Trophoblast cell (in vitro differentiated cells and primary cell): ENCODE data around the gene CHRNG.
A peak's percentile ranks its signal among the peaks of the same experiment; 100 is the strongest.

Experiments
- DNase-seq, 2 donors: peaks; one replicate each; pipeline ENCODE4 v3.0.0-alpha.2; 2016
- H2AFZ ChIP-seq: 2 replicates; pipeline ENCODE4 v1.6.1; 2013; ENCODE audit warnings: low read length, moderate library complexity, mild to moderate bottlenecking; ENCODE audit not compliant: insufficient read depth, poor library complexity
- H2AK5ac ChIP-seq: 2 replicates; pipeline ENCODE4 v1.6.1; 2013; ENCODE audit warnings: mild to moderate bottlenecking, low read length
- H2BK120ac ChIP-seq: 2 replicates; pipeline ENCODE4 v1.6.1; 2013; ENCODE audit warnings: low read length, mild to moderate bottlenecking, moderate library complexity; ENCODE audit not compliant: insufficient read depth, poor library complexity
- H2BK12ac ChIP-seq: 2 replicates; pipeline ENCODE4 v1.6.1; 2013; ENCODE audit warnings: mild to moderate bottlenecking, low read length, moderate library complexity
- H2BK5ac ChIP-seq: 2 replicates; pipeline ENCODE4 v1.6.1; 2013; ENCODE audit warnings: low read length, low read depth, moderate library complexity, mild to moderate bottlenecking; ENCODE audit not compliant: poor library complexity
- H3K14ac ChIP-seq: 2 replicates; pipeline ENCODE4 v1.6.1; 2013; ENCODE audit warnings: mild to moderate bottlenecking, low read length
- H3K18ac ChIP-seq: 2 replicates; pipeline ENCODE4 v1.6.1; 2013; ENCODE audit warnings: mild to moderate bottlenecking, low read length
- H3K23ac ChIP-seq: 2 replicates; pipeline ENCODE4 v1.6.1; 2013; ENCODE audit warnings: low read length
- H3K27ac ChIP-seq: 2 replicates; pipeline ENCODE4 v1.5.1; 2013; ENCODE audit warnings: low read depth, mild to moderate bottlenecking, inconsistent platforms, low read length, moderate library complexity
- H3K27me3 ChIP-seq: 2 replicates; pipeline ENCODE4 v1.6.1; 2013; ENCODE audit warnings: inconsistent platforms, mild to moderate bottlenecking, low read length, moderate library complexity; ENCODE audit not compliant: insufficient read depth
- H3K36me3 ChIP-seq, 2 experiments: 1 replicate in 1 of 2; 2 replicates in 1 of 2; pipeline ENCODE4 v1.6.1; 2013; ENCODE audit warnings: low read length in 2 of 2, mild to moderate bottlenecking in 2 of 2, moderate library complexity in 1 of 2; ENCODE audit not compliant: insufficient read depth in 2 of 2, control insufficient read depth in 1 of 2
- H3K4ac ChIP-seq: 2 replicates; pipeline ENCODE4 v1.6.1; 2013; ENCODE audit warnings: low read depth, mild to moderate bottlenecking, low read length, moderate library complexity
- H3K4me1 ChIP-seq, 2 experiments: 1 replicate in 1 of 2; 2 replicates in 1 of 2; pipeline ENCODE4 v1.6.1; 2013; ENCODE audit warnings: low read length in 2 of 2, mild to moderate bottlenecking in 2 of 2, moderate library complexity in 1 of 2; ENCODE audit not compliant: insufficient read depth in 2 of 2, control insufficient read depth in 1 of 2
- H3K4me2 ChIP-seq: 2 replicates; pipeline ENCODE4 v1.6.1; 2013; ENCODE audit warnings: inconsistent platforms, mild to moderate bottlenecking, low read length, moderate library complexity
- H3K4me3 ChIP-seq: 2 replicates; pipeline ENCODE4 v1.5.1; 2013; ENCODE audit warnings: mild to moderate bottlenecking, low read depth, low read length, inconsistent platforms
- H3K79me1 ChIP-seq: one replicate; pipeline ENCODE4 v1.6.1; 2013; ENCODE audit warnings: low read length
- H3K79me2 ChIP-seq: 2 replicates; pipeline ENCODE4 v1.6.1; 2013; ENCODE audit warnings: low read length, mild to moderate bottlenecking; ENCODE audit not compliant: control insufficient read depth, insufficient read depth, poor library complexity
- H3K9ac ChIP-seq: 2 replicates; pipeline ENCODE4 v1.6.1; 2013; ENCODE audit warnings: mild to moderate bottlenecking, low read length
- H3K9me3 ChIP-seq: 2 replicates; pipeline ENCODE4 v1.6.1; 2013; ENCODE audit warnings: low read depth, mild to moderate bottlenecking, control low read depth, inconsistent platforms, low read length; ENCODE audit not compliant: insufficient read depth
- H4K12ac ChIP-seq: 2 replicates; pipeline ENCODE4 v1.6.1; 2013; ENCODE audit warnings: low read depth, mild to moderate bottlenecking, low read length, moderate library complexity
- H4K8ac ChIP-seq: 2 replicates; pipeline ENCODE4 v1.6.1; 2013; ENCODE audit warnings: low read depth, mild to moderate bottlenecking, low read length, moderate library complexity
- H4K91ac ChIP-seq: one replicate; pipeline ENCODE4 v1.6.1; 2013; ENCODE audit warnings: low read depth, mild to moderate bottlenecking, low read length, moderate library complexity
- WGBS: extraction: QIAGEN DNeasy Blood & Tissue Kit; methylation state at CpG from one replicate; pipeline ENCODE4 v1.1.7; 2013; ENCODE audit warnings: missing lambda C conversion rate; ENCODE audit not compliant: insufficient read length, insufficient coverage; ENCODE audit errors: extremely low coverage; 5-methylcytosine and 5-hydroxymethylcytosine counted together

CHRNG gene

DNA sequence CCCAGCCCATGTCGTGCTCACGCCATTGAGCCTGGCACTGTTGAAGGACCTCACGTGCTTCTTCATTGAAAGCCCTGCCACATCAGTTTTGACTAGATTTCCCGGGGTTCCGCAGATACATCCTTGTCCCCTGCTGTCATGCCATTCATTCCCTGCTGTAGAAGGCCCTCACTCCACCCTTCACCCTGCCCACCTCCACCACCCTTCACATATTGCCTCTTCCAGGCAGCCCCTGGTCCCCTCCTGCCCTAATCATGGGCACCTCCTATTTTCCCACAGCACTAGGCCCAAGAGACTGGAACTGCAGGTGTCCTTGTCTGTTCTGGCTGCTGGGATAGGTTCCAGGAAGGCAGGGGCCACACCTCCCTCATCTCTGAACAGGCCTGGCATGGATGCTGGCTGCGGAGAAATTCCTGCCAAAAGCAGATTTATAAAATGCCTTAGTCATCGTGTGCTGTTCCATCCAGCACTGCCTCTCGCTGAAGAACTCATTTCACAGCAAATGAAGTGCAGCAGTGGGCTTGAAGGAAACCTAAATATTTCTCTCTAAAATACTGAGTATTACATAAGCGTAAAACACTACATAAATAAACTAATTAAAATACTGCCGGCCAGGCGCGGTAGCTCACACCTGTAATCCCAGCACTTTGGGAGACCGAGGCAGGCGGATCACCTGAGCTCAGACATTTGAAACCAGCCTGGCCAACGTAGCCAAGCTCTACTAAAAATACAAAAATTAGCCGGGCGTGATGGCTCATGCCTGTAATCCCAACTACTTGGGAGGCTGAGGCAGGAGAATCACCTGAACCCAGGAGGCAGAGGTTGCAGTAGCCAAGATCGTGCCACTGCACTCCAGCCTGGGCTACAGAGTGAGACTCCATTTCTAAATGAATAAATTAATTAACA, 49.4 kb downstream of the CHRNG start:
- H3K4me1 ChIP-seq, result peaks cover 0 to 6% of the 10 kb centered on the region in 2 experiments
- no peaks in the 10 kb centered on the region for H3K36me3 ChIP-seq
- H2BK120ac ChIP-seq, result no peak overlapping the region
- H3K4me2 ChIP-seq, result no peak overlapping the region
- no peak overlapping the region for H3K23ac ChIP-seq
- no peaks in the 10 kb centered on the region for H3K79me1 ChIP-seq
- H3K9ac ChIP-seq, result no peak overlapping the region
- no peak overlapping the region for H2AK5ac ChIP-seq
- no peak overlapping the region for H4K91ac ChIP-seq
- H4K12ac ChIP-seq, result no peak overlapping the region
- no peak overlapping the region for H3K4ac ChIP-seq
- no peaks in the 10 kb centered on the region for H3K9me3 ChIP-seq
- H3K79me2 ChIP-seq, result no peaks in the 10 kb centered on the region
- H3K14ac ChIP-seq, result no peak overlapping the region
- no peak overlapping the region for H2AFZ ChIP-seq
- H3K27ac ChIP-seq, result no peak overlapping the region
- H2BK5ac ChIP-seq, result no peak overlapping the region
- H2BK12ac ChIP-seq, result no peak overlapping the region
- no CpG with 5 or more reads among the region's 18 CpGs for WGBS
- no peak overlapping the region for H3K18ac ChIP-seq
- peak in 1 of 2 donors; percentile 19 for DNase-seq
- H4K8ac ChIP-seq, result no peak overlapping the region
- H3K4me3 ChIP-seq, result no peak overlapping the region
- H3K27me3 ChIP-seq, result no peaks in the 10 kb centered on the region

DNA sequence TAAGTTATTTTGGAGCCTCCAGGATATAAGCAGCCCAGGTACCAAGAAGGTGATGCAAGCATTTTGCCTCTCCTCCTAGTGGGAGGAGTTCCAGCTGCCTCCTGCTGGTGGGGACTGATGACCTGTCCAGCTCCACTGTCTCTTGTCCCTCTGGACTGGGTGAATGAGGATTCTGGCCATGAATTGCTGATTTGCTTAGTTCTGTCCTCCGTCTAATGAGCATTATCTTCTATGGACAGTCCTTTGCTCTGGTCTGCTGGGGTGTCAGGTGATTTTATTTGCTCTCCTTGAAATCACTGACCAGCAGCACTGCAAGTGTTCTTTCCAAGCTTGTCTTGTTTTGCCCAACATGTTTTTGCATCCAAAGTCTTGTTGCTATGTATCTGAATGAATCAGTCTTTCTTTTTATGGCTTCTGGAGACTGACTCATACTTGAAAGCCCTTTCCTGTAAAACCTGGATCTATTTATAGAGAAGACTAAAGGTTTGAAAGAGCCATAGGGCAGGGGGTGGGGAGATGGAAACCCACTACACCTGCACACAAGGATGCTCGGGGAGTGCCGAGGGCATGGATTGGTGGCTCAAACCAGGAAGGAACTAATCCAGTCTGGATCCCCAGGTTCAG, 53.4 kb downstream of the CHRNG start:
- Histone ChIP-seq H3K9ac (no peak overlapping the region), H2AFZ (no peak overlapping the region), H4K12ac (no peak overlapping the region), H3K4me1 (peaks cover 0 to 4% of the 10 kb centered on the region in 2 experiments), H3K27ac (no peak overlapping the region), H2BK5ac (no peak overlapping the region), H3K27me3 (no peaks in the 10 kb centered on the region), H3K4ac (no peak overlapping the region), H4K91ac (no peak overlapping the region), H2BK12ac (no peak overlapping the region), H3K36me3 (no peaks in the 10 kb centered on the region), H3K4me3 (no peak overlapping the region), H3K18ac (no peak overlapping the region), H3K79me2 (no peaks in the 10 kb centered on the region), H4K8ac (no peak overlapping the region), H3K14ac (no peak overlapping the region), H3K79me1 (no peaks in the 10 kb centered on the region), H3K4me2 (no peak overlapping the region), H2AK5ac (no peak overlapping the region), H3K9me3 (no peaks in the 10 kb centered on the region), H3K23ac (no peak overlapping the region), H2BK120ac (no peak overlapping the region)
- DNase-seq, result peak; percentile 68 to 71
- WGBS, result no CpG with 5 or more reads among the region's 3 CpGs

DNA sequence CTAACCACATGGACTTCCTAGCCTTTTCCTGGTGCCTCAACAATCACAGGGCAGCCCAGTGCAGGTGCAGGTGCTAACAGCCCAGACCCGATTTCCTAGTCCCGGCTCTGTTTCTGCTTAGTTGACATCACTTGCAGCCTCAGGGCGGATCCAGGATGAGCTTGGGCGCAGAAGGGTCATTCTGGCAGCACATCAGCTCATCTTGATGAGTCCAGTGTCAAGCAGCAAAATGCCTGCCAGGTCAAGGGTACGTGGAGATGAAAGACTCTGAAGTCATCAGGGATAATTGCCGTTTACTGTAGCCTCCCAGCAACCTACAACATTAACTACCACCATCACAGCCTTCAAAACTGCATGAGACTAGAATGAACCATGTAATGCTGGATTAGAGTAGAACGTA, 54.5 kb downstream of the CHRNG start:
- no peak overlapping the region for H3K4me3 ChIP-seq
- H3K4me1 ChIP-seq, result peaks cover 0 to 4% of the 10 kb centered on the region in 2 experiments
- WGBS, result no CpG with 5 or more reads among the region's 7 CpGs

More for the DNA sequence above, 54.5 kb downstream of the CHRNG start:
- Histone ChIP-seq H2BK5ac (no peak overlapping the region), H2BK12ac (no peak overlapping the region), H3K27ac (no peak overlapping the region), H3K9ac (no peak overlapping the region), H3K79me1 (no peaks in the 10 kb centered on the region), H3K9me3 (no peaks in the 10 kb centered on the region), H3K14ac (no peak overlapping the region), H2AK5ac (no peak overlapping the region), H3K36me3 (no peaks in the 10 kb centered on the region), H3K4ac (no peak overlapping the region), H3K23ac (no peak overlapping the region), H4K12ac (no peak overlapping the region), H3K18ac (no peak overlapping the region), H3K79me2 (no peaks in the 10 kb centered on the region), H3K4me2 (no peak overlapping the region), H2BK120ac (no peak overlapping the region), H4K8ac (no peak overlapping the region), H3K27me3 (no peaks in the 10 kb centered on the region), H4K91ac (no peak overlapping the region), H2AFZ (no peak overlapping the region)
- no peak for DNase-seq
